Stimulated activated CD4-positive, alpha-beta T cell treated with anti-CD3 and anti-CD28 coated beads, Interleukin-2, amount 100 ng/mL, for 48 hours (primary cell): ENCODE results near the gene GOLGA6L7.
"Not testable (repeated sequence)": the region's sequence is repeated elsewhere in the genome, so short reads cannot be mapped to it uniquely, and the experiment has no call there.

Experiments
- DNase-seq, 2 donors: peaks; one replicate each; pipeline ENCODE4 v3.0.0-alpha.2; 2020

Gene GOLGA6L7

GRCh38 chr15:28848521-28848920 lies at the start of gene GOLGA6L7:
Gene GOLGA6L7 (minus strand): TSS chr15:28848644. CDS start chr15:28848549, 95 bp downstream.
- not testable (repeated sequence) for DNase-seq

GRCh38 chr15:28897861-28898585 lies 49.6 kb upstream of the GOLGA6L7 start:
- DNase-seq: no peak

GRCh38 chr15:28896951-28897350 lies 48.5 kb upstream of the GOLGA6L7 start:
- no peak for DNase-seq

GRCh38 chr15:28895566-28895965 lies 47.1 kb upstream of the GOLGA6L7 start:
- DNase-seq: no peak

GRCh38 chr15:28895146-28895545 lies 46.7 kb upstream of the GOLGA6L7 start:
- no peak for DNase-seq

GRCh38 chr15:28894631-28895030 lies 46.2 kb upstream of the GOLGA6L7 start:
- no peak for DNase-seq

GRCh38 chr15:28892789-28893610 lies 44.6 kb upstream of the GOLGA6L7 start:
- no peak for DNase-seq

- DNase-seq: no peak
Observed at GRCh38 chr15:28891588-28891987, 43.1 kb upstream of the GOLGA6L7 start.

GRCh38 chr15:28890711-28891495 lies 42.5 kb upstream of the GOLGA6L7 start:
- peak in 1 of 2 donors; percentile 9 for DNase-seq

- DNase-seq: not testable (repeated sequence)
Observed at GRCh38 chr15:28890291-28890690, 41.8 kb upstream of the GOLGA6L7 start.

- not testable (repeated sequence) for DNase-seq
Observed at GRCh38 chr15:28889871-28890270, 41.4 kb upstream of the GOLGA6L7 start.

GRCh38 chr15:28889346-28889745 lies 40.9 kb upstream of the GOLGA6L7 start:
- no peak for DNase-seq

GRCh38 chr15:28888900-28889299 lies 40.5 kb upstream of the GOLGA6L7 start:
- DNase-seq: no peak

- no peak for DNase-seq
Observed at GRCh38 chr15:28888302-28888894, 40.0 kb upstream of the GOLGA6L7 start.

- DNase-seq: no peak
Observed at GRCh38 chr15:28887339-28888174, 39.1 kb upstream of the GOLGA6L7 start.

GRCh38 chr15:28886431-28887338 lies 38.2 kb upstream of the GOLGA6L7 start:
- DNase-seq: peak in 1 of 2 donors; percentile 13

GRCh38 chr15:28885630-28886430 lies 37.4 kb upstream of the GOLGA6L7 start, which contains the start of gene APBA2:
Gene APBA2 (plus strand): TSS chr15:28885974. CDS start chr15:29053885, 167,911 bp downstream.
- peak; percentile 25 to 38 for DNase-seq

GRCh38 chr15:28885128-28885629 lies 36.7 kb upstream of the GOLGA6L7 start:
- DNase-seq: no peak

- no peak for DNase-seq
Observed at GRCh38 chr15:28884151-28884940, 35.9 kb upstream of the GOLGA6L7 start.
